Vagina (tissue), 2 donors: ENCODE measurements around the gene OR9A4. TPM values are rescaled to one million over a fixed set of nuclear protein-coding genes. Genes with fewer than 3 reads are reported as not detected.

Experiments
- DNase-seq, 2 donors: peaks; one replicate each; pipeline ENCODE4 v3.0.0-alpha.2; 2017; ENCODE audit errors: extremely low spot score in 2 of 2
- H3K27ac ChIP-seq: fragments of 200-600 bp; sonication (generic); one replicate; pipeline ENCODE4 v1.5.1; 2019
- H3K27me3 ChIP-seq: fragments of 200-600 bp; sonication (generic); one replicate; pipeline ENCODE4 v1.5.1; 2019
- H3K36me3 ChIP-seq, 2 donors: fragments of 200-600 bp; sonication (generic); one replicate each; pipeline ENCODE4 v1.5.1; 2017 to 2019
- H3K4me1 ChIP-seq: fragments of 200-600 bp; sonication (generic); one replicate; pipeline ENCODE4 v1.5.1; 2019
- H3K4me3 ChIP-seq, 2 donors: fragments of 200-600 bp; sonication (generic); 1 replicate in 1 of 2; 2 replicates in 1 of 2; pipeline ENCODE4 v1.5.1; 2016 to 2019
- H3K9me3 ChIP-seq: fragments of 200-600 bp; sonication (generic); one replicate; pipeline ENCODE4 v1.5.1; 2019
- CTCF ChIP-seq, 3 experiments: fragments of 450-650 bp in 2 of 3; fragments of 200-600 bp in 1 of 3; sonication (generic) in 1 of 3; IDR thresholded peaks; one replicate each; pipeline ENCODE4 v1.5.1; 2017 to 2019; ENCODE audit warnings: antibody characterized with exemption in 3 of 3, mild to moderate bottlenecking in 2 of 3, moderate library complexity in 2 of 3
- POLR2A ChIP-seq, 2 donors: fragments of 450-650 bp; IDR thresholded peaks; one replicate each; pipeline ENCODE4 v1.6.1; 2017; ENCODE audit warnings: antibody characterized with exemption in 2 of 2, mild to moderate bottlenecking in 2 of 2, moderate library complexity in 2 of 2
- POLR2AphosphoS5 ChIP-seq, 2 donors: sonication (generic); formaldehyde crosslinking; IDR thresholded peaks; one replicate each; pipeline ENCODE4 v1.9.0; 2017; ENCODE audit warnings: antibody characterized with exemption in 2 of 2, mild to moderate bottlenecking in 2 of 2, low read depth in 1 of 2; ENCODE audit not compliant: insufficient read depth in 1 of 2
- intact Hi-C: fragments of 100-400 bp; cut with DNase I; formaldehyde crosslinking; loops from one replicate; pipeline ENCODE4 v1.15.1; 2023
- total RNA-seq: library from RNA; depleted of rRNA; stranded (reverse); fragments of >200 nt; gene quantifications from one replicate; pipeline ENCODE4 v1.2.3, GENCODE V29; 2016

Gene OR9A4
- total RNA-seq, 1 donor from 2014 or later: not detected

- Histone ChIP-seq H3K27me3 (no peaks in the 10 kb centered on the region), H3K36me3 (no peaks in the 10 kb centered on the region), H3K4me3 (no peak overlapping the region), H3K9me3 (no peaks in the 10 kb centered on the region), H3K27ac (no peak overlapping the region), H3K4me1 (no peaks in the 10 kb centered on the region)
- intact Hi-C loops: no loop called here
- TF ChIP-seq CTCF (IDR thresholded peaks at IDR 0.05) (no peak), POLR2A (IDR thresholded peaks at IDR 0.05) (no peak), POLR2AphosphoS5 (IDR thresholded peaks at IDR 0.05; ENCODE audit: insufficient read depth in 1 of 2, low read depth in 1 of 2) (no peak)
- DNase-seq: no peak
Observed at GRCh38 chr7:141950806-141951205, 34.6 kb downstream of the OR9A4 start.

- intact Hi-C loops: no loop called here
- no peak for DNase-seq
- no peak overlapping the region for H3K4me3 ChIP-seq
- H3K36me3 ChIP-seq: no peaks in the 10 kb centered on the region
- H3K27ac ChIP-seq: no peak overlapping the region
- no peaks in the 10 kb centered on the region for H3K27me3 ChIP-seq
- H3K9me3 ChIP-seq: no peaks in the 10 kb centered on the region
- no peak for TF ChIP-seq CTCF (IDR thresholded peaks at IDR 0.05)
- TF ChIP-seq POLR2AphosphoS5 (IDR thresholded peaks at IDR 0.05; ENCODE audit: insufficient read depth in 1 of 2, low read depth in 1 of 2): no peak
- TF ChIP-seq POLR2A (IDR thresholded peaks at IDR 0.05): no peak
- no peaks in the 10 kb centered on the region for H3K4me1 ChIP-seq
Observed at GRCh38 chr7:141952461-141952860, 36.3 kb downstream of the OR9A4 start.

- no peak overlapping the region for H3K27ac ChIP-seq
- no peak for DNase-seq
- TF ChIP-seq POLR2A (IDR thresholded peaks at IDR 0.05): no peak
- TF ChIP-seq POLR2AphosphoS5 (IDR thresholded peaks at IDR 0.05; ENCODE audit: insufficient read depth in 1 of 2, low read depth in 1 of 2): no peak
- TF ChIP-seq CTCF (IDR thresholded peaks at IDR 0.05): no peak
- intact Hi-C loops: no loop called here
- no peaks in the 10 kb centered on the region for H3K4me1 ChIP-seq
- no peaks in the 10 kb centered on the region for H3K36me3 ChIP-seq
- no peaks in the 10 kb centered on the region for H3K9me3 ChIP-seq
- no peaks in the 10 kb centered on the region for H3K27me3 ChIP-seq
- H3K4me3 ChIP-seq: no peak overlapping the region
Observed at GRCh38 chr7:141954334-141954733, 38.1 kb downstream of the OR9A4 start.

- H3K36me3 ChIP-seq: no peaks in the 10 kb centered on the region
- H3K4me1 ChIP-seq: no peaks in the 10 kb centered on the region
- H3K27ac ChIP-seq: no peak overlapping the region
- no peak for TF ChIP-seq CTCF (IDR thresholded peaks at IDR 0.05)
- no peak for TF ChIP-seq POLR2A (IDR thresholded peaks at IDR 0.05)
- TF ChIP-seq POLR2AphosphoS5 (IDR thresholded peaks at IDR 0.05; ENCODE audit: insufficient read depth in 1 of 2, low read depth in 1 of 2): no peak
- no peaks in the 10 kb centered on the region for H3K9me3 ChIP-seq
- H3K27me3 ChIP-seq: no peaks in the 10 kb centered on the region
- H3K4me3 ChIP-seq: no peak overlapping the region
- DNase-seq: no peak
- intact Hi-C loops: no loop called here
Observed at GRCh38 chr7:141956084-141956483, 39.9 kb downstream of the OR9A4 start.

GRCh38 chr7:141960687-141961422, 44.7 kb downstream of the OR9A4 start:
- TF ChIP-seq POLR2AphosphoS5 (IDR thresholded peaks at IDR 0.05; ENCODE audit: insufficient read depth in 1 of 2, low read depth in 1 of 2): no peak
- no peak for TF ChIP-seq POLR2A (IDR thresholded peaks at IDR 0.05)
- no peak for TF ChIP-seq CTCF (IDR thresholded peaks at IDR 0.05)
- no peaks in the 10 kb centered on the region for H3K9me3 ChIP-seq
- no peaks in the 10 kb centered on the region for H3K36me3 ChIP-seq
- no peak overlapping the region for H3K27ac ChIP-seq
- H3K4me1 ChIP-seq: no peaks in the 10 kb centered on the region
- intact Hi-C loops: no loop called here
- no peak for DNase-seq
- H3K4me3 ChIP-seq: no peak overlapping the region
- H3K27me3 ChIP-seq: no peaks in the 10 kb centered on the region
